ENCODE data around the gene GIPC1.

The GIPC1 gene

DNA sequence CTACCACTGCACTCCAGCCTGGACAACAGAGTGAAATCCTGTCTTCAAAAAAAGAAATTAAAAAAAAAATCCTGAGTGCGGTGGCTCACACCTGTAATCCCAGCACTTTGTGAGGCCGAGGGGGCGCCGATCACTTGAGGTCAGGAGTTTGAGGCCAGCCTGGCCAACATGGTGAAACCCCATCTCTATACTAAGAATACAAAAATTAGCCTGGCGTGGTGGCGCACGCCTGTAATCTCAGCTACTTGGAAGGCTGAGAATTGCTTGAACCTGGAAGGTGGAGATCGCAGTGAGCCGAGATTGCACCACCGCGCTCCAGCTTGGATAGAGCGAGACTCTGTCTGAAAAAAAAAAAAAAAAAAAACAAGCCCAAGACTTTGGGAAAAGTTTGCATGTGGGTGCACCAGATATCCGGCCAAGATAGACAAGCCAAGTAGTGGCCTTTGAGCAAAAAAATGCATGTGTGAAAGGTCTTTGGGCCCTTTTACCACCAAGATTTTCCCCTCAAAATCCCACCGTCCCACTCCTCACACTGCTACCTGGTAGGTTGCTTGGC lies 16.6 kb upstream of the GIPC1 start:
- Histone ChIP-seq H3K36me3 (ENCODE audit: insufficient read depth, low read length) (peaks cover 45% of the 10 kb centered on the region), H3K27ac (ENCODE audit: low read depth, low read length, poor library complexity, severe bottlenecking) (no peak overlapping the region), H3K4me2 (ENCODE audit: low read length) (no peak overlapping the region), H4K20me1 (ENCODE audit: insufficient read depth, low read length) (no peaks in the 10 kb centered on the region), H3K9ac (ENCODE audit: low read length) (no peak overlapping the region), H2AFZ (ENCODE audit: low read length) (no peak overlapping the region), H3K27me3 (ENCODE audit: insufficient read depth, low read length) (no peaks in the 10 kb centered on the region), H3K4me1 (ENCODE audit: insufficient read depth, low read length, severe bottlenecking) (peaks cover 24% of the 10 kb centered on the region), H3K4me3 (ENCODE audit: low read depth, low read length, poor library complexity, severe bottlenecking) (no peak overlapping the region), H3K9me3 (ENCODE audit: low read length) (no peaks in the 10 kb centered on the region), H3K9me2 (ENCODE audit: low read depth, low read length) (no peaks in the 10 kb centered on the region), H3F3A (ENCODE audit: insufficient read depth, low read length) (peaks cover 6% of the 10 kb centered on the region; the same call in 1 of the 2 replicates), H3K79me2 (ENCODE audit: insufficient read depth, low read length) (peaks cover 13% of the 10 kb centered on the region)
- TF ChIP-seq, protein P1, sequence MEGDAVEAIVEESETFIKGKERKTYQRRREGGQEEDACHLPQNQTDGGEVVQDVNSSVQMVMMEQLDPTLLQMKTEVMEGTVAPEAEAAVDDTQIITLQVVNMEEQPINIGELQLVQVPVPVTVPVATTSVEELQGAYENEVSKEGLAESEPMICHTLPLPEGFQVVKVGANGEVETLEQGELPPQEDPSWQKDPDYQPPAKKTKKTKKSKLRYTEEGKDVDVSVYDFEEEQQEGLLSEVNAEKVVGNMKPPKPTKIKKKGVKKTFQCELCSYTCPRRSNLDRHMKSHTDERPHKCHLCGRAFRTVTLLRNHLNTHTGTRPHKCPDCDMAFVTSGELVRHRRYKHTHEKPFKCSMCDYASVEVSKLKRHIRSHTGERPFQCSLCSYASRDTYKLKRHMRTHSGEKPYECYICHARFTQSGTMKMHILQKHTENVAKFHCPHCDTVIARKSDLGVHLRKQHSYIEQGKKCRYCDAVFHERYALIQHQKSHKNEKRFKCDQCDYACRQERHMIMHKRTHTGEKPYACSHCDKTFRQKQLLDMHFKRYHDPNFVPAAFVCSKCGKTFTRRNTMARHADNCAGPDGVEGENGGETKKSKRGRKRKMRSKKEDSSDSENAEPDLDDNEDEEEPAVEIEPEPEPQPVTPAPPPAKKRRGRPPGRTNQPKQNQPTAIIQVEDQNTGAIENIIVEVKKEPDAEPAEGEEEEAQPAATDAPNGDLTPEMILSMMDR (IDR thresholded peaks at IDR 0.05; ENCODE audit: low read length) = no peak
- no peak for TF ChIP-seq EZH2 (IDR thresholded peaks at IDR 0.05; ENCODE audit: borderline replicate concordance, low read length)

DNA sequence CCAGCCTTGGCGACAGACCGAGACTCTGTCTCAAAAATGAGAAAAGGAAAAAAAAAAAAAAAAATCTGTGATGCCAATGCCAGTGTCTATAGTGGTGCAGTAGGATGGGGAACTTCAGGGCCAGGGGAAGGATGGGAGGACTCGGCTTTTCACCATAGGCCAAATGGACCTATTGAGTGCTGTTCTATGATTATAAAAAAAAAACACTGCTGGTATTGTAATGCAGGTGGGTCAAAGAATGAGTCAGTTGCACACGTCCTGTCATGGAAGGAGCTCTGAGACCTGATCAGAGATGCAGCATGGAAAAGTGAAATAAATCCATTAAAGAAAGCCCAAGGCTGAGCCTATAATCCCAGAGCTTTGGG lies 15.3 kb upstream of the GIPC1 start:
- Histone ChIP-seq H3K79me2 (ENCODE audit: insufficient read depth, low read length) (0 out of 2 replicates have a peak, but pooled peaks cover 1% of the 10 kb centered on the region), H3K4me2 (ENCODE audit: low read length) (no peak overlapping the region), H2AFZ (ENCODE audit: low read length) (no peak overlapping the region), H3K9me3 (ENCODE audit: low read length) (no peaks in the 10 kb centered on the region), H3K27me3 (ENCODE audit: insufficient read depth, low read length) (no peaks in the 10 kb centered on the region), H3K9me2 (ENCODE audit: low read depth, low read length) (no peaks in the 10 kb centered on the region), H3F3A (ENCODE audit: insufficient read depth, low read length) (peaks cover 6% of the 10 kb centered on the region; the same call in 1 of the 2 replicates), H3K36me3 (ENCODE audit: insufficient read depth, low read length) (peaks cover 32% of the 10 kb centered on the region), H4K20me1 (ENCODE audit: insufficient read depth, low read length) (no peaks in the 10 kb centered on the region), H3K27ac (ENCODE audit: low read depth, low read length, poor library complexity, severe bottlenecking) (no peak overlapping the region), H3K4me3 (ENCODE audit: low read depth, low read length, poor library complexity, severe bottlenecking) (no peak overlapping the region), H3K4me1 (ENCODE audit: insufficient read depth, low read length, severe bottlenecking) (peaks cover 20% of the 10 kb centered on the region), H3K9ac (ENCODE audit: low read length) (no peak overlapping the region)
- TF ChIP-seq EZH2 (IDR thresholded peaks at IDR 0.05; ENCODE audit: borderline replicate concordance, low read length) = no peak
- TF ChIP-seq, protein P1 (IDR thresholded peaks at IDR 0.05; ENCODE audit: low read length) = no peak

DNA sequence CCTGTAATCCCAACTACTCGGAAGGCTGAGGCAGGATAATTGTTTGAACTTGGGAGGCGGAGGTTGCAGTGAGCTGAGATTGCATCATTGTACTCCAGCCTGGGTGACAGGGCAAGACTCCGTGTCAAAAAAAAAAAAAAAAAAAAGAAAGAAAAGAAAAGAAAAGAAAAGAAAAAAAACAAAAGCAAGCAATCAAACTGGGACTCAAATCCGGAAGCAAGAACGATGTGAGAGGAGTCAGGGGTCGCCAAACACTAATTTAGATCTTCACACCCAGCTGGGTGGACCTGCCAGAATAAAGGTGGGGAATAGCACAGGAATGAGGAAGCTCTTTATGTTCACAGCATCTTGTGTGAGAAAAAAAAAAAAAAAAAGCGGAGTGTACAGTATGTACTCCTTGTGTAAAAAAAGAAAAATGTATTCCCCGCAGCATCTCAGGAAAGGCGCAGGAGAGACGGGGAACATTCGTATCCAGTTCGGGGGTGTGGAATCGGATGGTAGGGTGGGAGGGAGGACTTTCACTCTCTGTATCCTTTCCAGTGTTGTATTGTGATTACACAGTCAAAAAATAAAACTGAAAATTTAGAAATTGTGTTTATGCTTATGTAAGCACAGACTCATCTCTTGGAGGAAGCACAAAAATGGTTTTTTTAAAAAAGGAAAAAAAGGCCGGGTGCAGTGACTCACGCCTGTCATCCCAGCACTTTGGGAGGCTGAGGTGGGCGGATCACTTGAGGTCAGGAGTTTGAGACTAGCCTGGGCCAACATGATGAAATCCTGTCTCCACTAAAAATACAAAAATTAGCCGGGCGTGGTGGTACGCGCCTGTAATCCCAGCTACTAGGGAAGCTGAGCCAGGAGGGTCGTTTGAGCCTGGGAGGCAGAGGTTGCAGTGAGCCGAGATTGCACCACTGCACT lies 14.6 kb upstream of the GIPC1 start:
- Histone ChIP-seq H3K27me3 (ENCODE audit: insufficient read depth, low read length) (no peaks in the 10 kb centered on the region), H3K4me2 (ENCODE audit: low read length) (no peak overlapping the region), H3K9ac (ENCODE audit: low read length) (no peak overlapping the region), H4K20me1 (ENCODE audit: insufficient read depth, low read length) (no peaks in the 10 kb centered on the region), H3K27ac (ENCODE audit: low read depth, low read length, poor library complexity, severe bottlenecking) (no peak overlapping the region), H3K36me3 (ENCODE audit: insufficient read depth, low read length) (peaks cover 26% of the 10 kb centered on the region), H3K9me3 (ENCODE audit: low read length) (no peaks in the 10 kb centered on the region), H3K9me2 (ENCODE audit: low read depth, low read length) (no peaks in the 10 kb centered on the region), H3K4me1 (ENCODE audit: insufficient read depth, low read length, severe bottlenecking) (peaks cover 14% of the 10 kb centered on the region), H3K79me2 (ENCODE audit: insufficient read depth, low read length) (no peaks in the 10 kb centered on the region), H3K4me3 (ENCODE audit: low read depth, low read length, poor library complexity, severe bottlenecking) (no peak overlapping the region), H3F3A (ENCODE audit: insufficient read depth, low read length) (peaks cover 6% of the 10 kb centered on the region; the same call in 1 of the 2 replicates), H2AFZ (ENCODE audit: low read length) (no peak overlapping the region)
- no peak for TF ChIP-seq EZH2 (IDR thresholded peaks at IDR 0.05; ENCODE audit: borderline replicate concordance, low read length)
- TF ChIP-seq, protein P1 (IDR thresholded peaks at IDR 0.05; ENCODE audit: low read length) = no peak

Measured in OCI-LY1 (cell line).